Kidney epithelial cell (primary cell): Measurements from ENCODE around the gene TLE7. TPM values are rescaled to one million over a fixed set of nuclear protein-coding genes. Genes with fewer than 3 reads are reported as not detected.

ENCODE experiments used
- DNase-seq: peaks from one replicate; pipeline ENCODE4 v3.0.0-alpha.2; 2010; ENCODE audit warnings: low read depth
- H3K27me3 ChIP-seq: 2 replicates; pipeline ENCODE4 v1.6.0; 2011; ENCODE audit warnings: low read length; ENCODE audit not compliant: control insufficient read depth, insufficient read depth
- H3K36me3 ChIP-seq: 2 replicates; pipeline ENCODE4 v1.5.1; 2011; ENCODE audit warnings: low read length; ENCODE audit not compliant: control insufficient read depth, insufficient read depth
- H3K4me3 ChIP-seq: 2 replicates; pipeline ENCODE4 v1.5.1; 2011; ENCODE audit warnings: low read depth, mild to moderate bottlenecking, control low read depth, low read length
- total RNA-seq: library from RNA; depleted of rRNA; stranded (reverse); fragments of >200 nt; gene quantifications from 2 replicates; pipeline ENCODE4 v1.2.3, GENCODE V29; 2015
- TF ChIP-seq, protein P1 (sequence below): IDR thresholded peaks from 2 replicates; pipeline ENCODE4 v1.5.1; 2011; ENCODE audit warnings: mild to moderate bottlenecking, moderate library complexity, low read length, control low read depth, inconsistent platforms; ENCODE audit not compliant: insufficient read depth, poor library complexity, severe bottlenecking

Gene TLE7
- total RNA-seq, 1 donor from 2014 or later, result not detected

DNA sequence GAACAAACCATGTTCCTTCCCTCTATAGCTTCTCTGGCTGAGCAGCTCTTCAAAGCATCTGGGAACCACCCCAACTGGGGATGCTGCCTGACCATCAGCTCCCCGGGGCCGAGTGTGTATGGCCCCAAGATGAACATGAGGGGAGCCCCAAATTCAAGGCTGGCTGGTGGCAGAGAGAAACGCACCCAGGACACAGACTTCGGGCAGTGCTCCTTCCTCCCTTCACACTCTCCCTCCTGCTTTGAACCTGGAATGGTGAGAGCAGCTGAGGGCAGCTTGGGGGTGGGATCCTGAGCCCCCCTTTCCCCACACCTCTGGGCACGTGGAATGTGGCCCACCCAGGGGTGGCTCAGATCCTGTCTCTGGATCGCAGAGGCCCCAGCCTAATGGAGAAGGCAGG lies 17.2 kb downstream of the TLE7 start:
- no peaks in the 10 kb centered on the region for H3K36me3 ChIP-seq
- peaks cover 11% of the 10 kb centered on the region for H3K27me3 ChIP-seq
- no peak overlapping the region for H3K4me3 ChIP-seq
- no peak for DNase-seq
- TF ChIP-seq, protein P1, sequence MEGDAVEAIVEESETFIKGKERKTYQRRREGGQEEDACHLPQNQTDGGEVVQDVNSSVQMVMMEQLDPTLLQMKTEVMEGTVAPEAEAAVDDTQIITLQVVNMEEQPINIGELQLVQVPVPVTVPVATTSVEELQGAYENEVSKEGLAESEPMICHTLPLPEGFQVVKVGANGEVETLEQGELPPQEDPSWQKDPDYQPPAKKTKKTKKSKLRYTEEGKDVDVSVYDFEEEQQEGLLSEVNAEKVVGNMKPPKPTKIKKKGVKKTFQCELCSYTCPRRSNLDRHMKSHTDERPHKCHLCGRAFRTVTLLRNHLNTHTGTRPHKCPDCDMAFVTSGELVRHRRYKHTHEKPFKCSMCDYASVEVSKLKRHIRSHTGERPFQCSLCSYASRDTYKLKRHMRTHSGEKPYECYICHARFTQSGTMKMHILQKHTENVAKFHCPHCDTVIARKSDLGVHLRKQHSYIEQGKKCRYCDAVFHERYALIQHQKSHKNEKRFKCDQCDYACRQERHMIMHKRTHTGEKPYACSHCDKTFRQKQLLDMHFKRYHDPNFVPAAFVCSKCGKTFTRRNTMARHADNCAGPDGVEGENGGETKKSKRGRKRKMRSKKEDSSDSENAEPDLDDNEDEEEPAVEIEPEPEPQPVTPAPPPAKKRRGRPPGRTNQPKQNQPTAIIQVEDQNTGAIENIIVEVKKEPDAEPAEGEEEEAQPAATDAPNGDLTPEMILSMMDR, result no peak

DNA sequence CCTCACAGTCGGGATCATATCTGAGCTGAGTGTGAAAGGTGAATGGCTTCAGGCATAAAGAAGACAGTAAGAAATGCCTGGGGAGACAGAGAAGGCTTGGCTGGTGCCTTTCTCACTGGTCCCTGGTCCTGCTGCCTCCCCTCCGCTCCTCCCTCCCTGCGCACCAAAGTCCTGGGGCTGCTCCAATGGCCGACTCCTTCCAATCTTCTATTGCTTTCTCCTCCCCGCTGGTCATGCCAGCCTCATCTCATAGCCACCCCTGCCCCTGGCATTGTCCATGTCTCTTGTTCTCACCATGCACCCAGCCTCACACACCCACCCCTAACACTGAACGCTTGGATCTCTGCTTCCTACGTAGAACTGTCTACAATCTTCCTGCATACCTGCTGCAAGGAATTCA lies 18.0 kb downstream of the TLE7 start:
- TF ChIP-seq, protein P1, result no peak

DNA sequence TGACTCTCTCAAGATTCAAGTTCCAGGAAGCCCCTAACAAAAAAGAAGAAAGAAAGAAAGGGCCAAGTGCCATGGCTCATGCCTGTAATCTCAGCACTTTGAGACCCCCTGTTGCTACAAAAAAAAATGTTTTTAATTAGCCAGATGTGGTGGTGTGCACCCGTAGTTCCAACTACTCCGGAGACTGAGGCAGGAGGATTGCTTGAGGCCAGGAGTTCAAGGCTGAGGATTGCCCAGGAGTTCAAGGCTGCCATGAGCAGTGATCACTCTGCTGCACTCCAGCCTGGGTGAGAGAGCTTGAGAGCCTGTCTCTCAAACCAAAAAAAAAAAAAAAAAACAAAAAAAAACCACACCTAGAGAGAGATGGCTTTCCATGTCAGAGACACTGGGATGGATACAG lies 18.8 kb downstream of the TLE7 start:
- Histone ChIP-seq H3K27me3 (peaks cover 11% of the 10 kb centered on the region), H3K36me3 (no peaks in the 10 kb centered on the region), H3K4me3 (no peak overlapping the region)
- TF ChIP-seq, protein P1, result no peak
- DNase-seq, result no peak

More for the DNA sequence above, 18.0 kb downstream of the TLE7 start:
- H3K36me3 ChIP-seq, result no peaks in the 10 kb centered on the region
- DNase-seq, result no peak
- peaks cover 11% of the 10 kb centered on the region for H3K27me3 ChIP-seq
- H3K4me3 ChIP-seq, result no peak overlapping the region

DNA sequence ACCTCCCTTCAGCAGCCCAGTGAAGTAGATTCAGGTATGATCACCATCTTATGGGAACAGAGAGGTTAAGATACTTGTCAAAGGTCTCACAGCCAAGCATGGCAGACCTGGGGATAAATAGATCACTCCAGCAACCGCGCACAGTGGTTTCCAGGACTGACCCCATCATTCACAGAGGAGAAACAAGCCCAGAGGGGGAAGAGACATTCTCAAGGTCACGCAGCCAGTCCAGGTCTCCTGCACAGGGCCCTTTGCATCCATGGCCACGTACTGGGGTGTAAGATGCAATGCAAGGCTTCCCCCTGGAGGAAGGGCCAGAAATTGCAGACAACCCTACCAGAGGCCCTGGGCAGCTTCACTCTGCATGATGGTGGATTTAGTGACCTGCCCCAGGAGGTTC lies 19.9 kb downstream of the TLE7 start:
- TF ChIP-seq, protein P1, result peak; percentile 30
- DNase-seq, result no peak
- Histone ChIP-seq H3K4me3 (no peak overlapping the region), H3K36me3 (no peaks in the 10 kb centered on the region), H3K27me3 (peaks cover 11% of the 10 kb centered on the region)

DNA sequence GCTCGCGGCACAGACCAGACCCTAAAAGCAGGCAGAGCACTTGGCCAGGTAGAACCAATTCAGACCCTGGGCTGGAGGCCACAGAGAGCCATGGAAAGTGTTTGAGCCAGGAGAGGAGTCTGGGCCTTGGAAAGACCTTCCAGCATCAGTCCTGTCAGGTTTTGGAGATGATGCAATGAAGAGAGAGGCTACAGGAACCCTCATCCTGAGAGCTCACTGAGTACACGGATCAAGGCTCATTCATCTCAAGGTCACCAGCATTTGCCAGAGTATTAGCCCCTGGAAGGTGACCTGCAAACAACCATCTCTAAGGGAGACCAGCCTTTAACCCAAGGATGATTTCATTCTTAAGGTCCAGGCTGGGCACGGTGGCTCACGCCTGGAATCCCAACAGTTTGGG lies 27.8 kb downstream of the TLE7 start:
- TF ChIP-seq, protein P1, result no peak
- no peak for DNase-seq
- Histone ChIP-seq H3K27me3 (peaks cover 3% of the 10 kb centered on the region), H3K36me3 (no peaks in the 10 kb centered on the region), H3K4me3 (no peak overlapping the region)

DNA sequence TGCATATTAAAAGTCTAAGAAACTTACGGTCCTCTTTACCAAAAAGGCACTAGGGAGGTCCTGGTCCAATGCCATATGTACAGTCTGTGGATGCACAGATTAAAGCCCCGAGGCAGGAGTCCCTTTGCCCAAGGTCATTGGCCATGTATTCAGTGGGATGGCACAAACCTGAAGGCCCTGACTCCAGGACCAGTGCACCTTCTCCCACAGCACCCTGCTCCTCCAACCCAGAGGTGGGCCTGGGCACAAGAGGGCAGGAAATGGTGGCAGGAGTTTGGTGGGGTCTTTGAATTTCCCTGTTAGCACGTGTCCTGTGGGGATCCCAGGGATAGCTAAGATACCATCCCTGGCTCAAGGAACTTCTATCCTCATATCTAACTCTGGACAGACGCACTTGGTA lies 28.5 kb downstream of the TLE7 start:
- H3K4me3 ChIP-seq, result no peak overlapping the region
- TF ChIP-seq, protein P1, result no peak
- peaks cover 3% of the 10 kb centered on the region for H3K27me3 ChIP-seq
- no peaks in the 10 kb centered on the region for H3K36me3 ChIP-seq
- no peak for DNase-seq
